GM21737 (cell line): ENCODE measurements around the gene BLOC1S4.
"Not testable (repeated sequence)": the region's sequence is repeated elsewhere in the genome, so short reads cannot be mapped to it uniquely, and the experiment has no call there.

Source experiments
- ATAC-seq: cut with Tn5 transposase; IDR thresholded peaks from one replicate; pipeline ENCODE4 v1.9.1; 2021; ENCODE audit warnings: mild to moderate bottlenecking, moderate library complexity; ENCODE audit not compliant: unreplicated experiment

BLOC1S4 gene, protein sequence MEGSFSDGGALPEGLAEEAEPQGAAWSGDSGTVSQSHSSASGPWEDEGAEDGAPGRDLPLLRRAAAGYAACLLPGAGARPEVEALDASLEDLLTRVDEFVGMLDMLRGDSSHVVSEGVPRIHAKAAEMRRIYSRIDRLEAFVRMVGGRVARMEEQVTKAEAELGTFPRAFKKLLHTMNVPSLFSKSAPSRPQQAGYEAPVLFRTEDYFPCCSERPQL

DNA sequence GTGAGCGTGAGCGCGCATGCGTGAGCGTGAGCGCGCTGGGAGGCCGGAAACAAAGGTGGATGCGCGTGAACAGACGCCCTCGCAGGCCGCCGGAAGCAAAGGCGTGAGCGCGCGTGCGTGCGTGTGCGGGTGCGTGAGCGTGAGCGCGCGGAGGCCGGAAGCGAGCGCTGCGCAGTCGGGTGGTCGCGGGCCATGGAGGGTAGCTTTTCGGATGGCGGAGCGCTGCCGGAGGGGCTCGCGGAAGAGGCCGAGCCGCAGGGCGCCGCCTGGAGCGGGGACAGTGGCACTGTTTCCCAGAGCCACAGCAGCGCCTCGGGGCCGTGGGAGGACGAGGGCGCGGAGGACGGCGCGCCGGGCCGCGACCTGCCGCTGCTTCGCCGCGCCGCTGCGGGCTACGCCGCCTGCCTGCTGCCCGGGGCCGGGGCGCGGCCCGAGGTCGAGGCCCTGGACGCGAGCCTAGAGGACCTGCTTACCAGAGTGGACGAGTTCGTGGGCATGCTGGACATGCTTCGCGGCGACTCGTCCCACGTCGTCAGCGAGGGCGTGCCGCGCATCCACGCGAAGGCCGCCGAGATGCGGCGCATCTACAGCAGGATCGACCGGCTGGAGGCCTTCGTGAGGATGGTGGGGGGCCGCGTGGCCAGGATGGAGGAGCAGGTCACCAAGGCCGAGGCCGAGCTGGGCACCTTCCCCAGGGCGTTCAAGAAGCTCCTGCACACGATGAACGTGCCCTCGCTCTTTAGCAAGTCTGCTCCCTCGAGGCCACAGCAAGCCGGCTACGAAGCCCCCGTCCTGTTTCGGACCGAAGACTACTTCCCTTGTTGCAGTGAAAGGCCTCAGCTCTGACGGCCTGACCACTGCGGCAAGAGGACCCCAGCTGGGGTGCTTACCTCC, at the start of gene BLOC1S4:
Gene BLOC1S4 (plus strand): TSS at position 157 of the 894 bp plus-strand sequence. CDS start 36 bp downstream, at position 193.
- peak; percentile 83 for ATAC-seq

DNA sequence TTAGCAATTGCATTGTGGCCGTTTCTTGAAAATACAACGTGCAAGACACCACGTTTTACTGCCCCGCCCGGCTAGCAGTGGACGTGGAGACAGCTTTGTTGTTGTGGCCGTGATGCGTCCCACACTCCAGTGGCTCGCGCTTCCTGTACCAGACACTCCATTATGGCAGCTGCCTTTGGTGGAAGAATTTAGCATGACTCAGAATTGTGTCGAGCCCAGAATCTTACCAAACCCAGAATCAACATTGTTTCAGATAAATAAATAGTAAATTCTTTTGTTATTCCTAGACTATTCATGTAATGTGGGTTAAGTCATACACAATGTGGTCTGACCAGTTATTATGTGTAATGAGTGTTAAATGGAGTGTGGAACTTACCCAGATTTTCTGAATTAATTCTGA, 47.6 kb upstream of the BLOC1S4 start:
- no peak for ATAC-seq

GRCh38 chr4:6671648-6672047, 44.3 kb upstream of the BLOC1S4 start:
- ATAC-seq: no peak

GRCh38 chr4:6672131-6672530, 43.8 kb upstream of the BLOC1S4 start:
- ATAC-seq: no peak

DNA sequence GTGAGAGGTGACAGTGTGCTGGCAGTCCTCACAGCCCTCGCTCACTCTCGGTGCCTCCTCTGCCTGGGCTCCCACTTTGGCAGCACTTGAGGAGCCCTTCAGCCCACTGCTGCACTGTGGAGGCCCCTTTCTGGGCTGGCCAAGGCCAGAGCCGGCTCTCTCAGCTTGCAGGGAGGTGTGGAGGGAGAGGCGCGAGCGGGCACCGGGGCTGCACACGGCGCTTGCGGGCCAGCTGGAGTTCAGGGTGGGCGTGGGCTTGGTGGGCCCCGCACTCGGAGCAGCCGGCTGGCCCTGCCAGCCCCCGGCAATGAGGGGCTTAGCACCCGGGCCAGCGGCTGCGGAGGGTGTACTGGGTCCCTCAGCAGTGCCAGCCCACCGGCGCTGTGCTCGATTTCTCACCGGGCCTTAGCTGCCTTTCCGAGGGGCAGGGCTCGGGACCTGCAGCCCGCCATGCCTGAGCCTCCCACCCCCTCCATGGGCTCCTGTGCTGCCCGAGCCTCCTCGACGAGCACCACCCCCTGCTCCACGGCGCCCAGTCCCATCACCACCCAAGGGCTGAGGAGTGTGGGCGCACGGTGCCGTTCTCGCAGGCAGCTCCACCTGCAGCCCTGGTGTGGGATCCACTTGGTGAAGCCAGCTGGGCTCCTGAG, 43.3 kb upstream of the BLOC1S4 start:
- ATAC-seq: not testable (repeated sequence)

DNA sequence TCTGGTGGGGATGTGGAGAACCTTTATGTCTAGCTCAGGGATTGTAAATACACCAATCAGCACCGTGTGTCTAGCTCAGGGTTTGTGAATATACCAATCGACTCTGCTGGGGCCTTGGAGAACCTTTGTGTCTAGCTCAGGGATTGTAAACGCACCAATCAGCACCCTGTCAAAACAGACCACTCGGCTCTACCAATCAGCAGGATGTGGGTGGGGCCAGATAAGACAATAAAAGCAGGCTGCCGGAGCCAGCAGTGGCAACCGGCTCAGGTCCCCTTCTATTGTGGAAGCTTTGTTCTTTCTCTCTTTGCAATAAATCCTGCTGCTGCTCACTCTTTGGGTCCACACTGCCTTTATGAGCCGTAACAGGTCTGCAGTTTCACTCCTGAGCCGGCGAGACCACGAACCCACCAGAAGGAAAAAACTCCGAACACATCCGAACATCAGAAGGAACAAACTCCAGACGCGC, 42.7 kb upstream of the BLOC1S4 start:
- ATAC-seq: not testable (repeated sequence)

DNA sequence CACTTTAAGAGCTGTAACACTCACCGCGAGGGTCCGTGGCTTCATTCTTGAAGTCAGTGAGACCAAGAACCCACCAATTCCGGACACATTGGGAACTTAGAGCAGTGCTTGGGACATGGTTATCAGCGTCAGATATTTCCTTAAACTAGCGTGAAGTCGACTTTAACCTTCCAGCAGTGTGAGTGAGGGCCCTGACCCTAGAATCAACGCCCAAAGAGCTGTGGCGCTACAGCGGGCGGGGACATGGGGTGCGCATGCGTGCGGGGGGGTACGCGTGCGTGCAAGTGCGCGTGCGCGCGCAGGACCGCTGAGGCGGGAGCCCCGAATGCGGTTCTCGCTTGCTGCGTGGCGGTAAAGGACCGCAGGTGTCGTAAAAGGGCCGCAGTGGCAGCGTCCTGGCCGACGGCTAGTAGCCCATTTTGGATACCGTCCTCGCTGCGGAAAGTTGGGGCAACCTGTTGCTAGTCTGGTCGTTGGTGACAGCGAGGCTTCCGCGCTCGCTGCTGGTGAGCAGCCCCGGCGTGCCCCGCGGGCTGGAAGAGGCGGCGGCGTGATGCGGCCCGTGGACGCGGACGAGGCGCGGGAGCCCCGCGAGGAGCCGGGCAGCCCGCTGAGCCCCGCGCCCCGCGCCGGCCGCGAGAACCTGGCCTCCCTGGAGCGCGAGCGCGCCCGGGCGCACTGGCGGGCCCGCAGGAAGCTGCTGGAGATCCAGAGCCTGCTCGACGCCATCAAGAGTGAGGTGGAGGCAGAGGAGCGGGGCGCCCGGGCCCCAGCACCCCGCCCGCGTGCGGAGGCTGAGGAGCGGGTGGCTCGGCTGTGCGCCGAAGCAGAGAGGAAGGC, 42.1 kb upstream of the BLOC1S4 start:
- peak; percentile 64 for ATAC-seq

DNA sequence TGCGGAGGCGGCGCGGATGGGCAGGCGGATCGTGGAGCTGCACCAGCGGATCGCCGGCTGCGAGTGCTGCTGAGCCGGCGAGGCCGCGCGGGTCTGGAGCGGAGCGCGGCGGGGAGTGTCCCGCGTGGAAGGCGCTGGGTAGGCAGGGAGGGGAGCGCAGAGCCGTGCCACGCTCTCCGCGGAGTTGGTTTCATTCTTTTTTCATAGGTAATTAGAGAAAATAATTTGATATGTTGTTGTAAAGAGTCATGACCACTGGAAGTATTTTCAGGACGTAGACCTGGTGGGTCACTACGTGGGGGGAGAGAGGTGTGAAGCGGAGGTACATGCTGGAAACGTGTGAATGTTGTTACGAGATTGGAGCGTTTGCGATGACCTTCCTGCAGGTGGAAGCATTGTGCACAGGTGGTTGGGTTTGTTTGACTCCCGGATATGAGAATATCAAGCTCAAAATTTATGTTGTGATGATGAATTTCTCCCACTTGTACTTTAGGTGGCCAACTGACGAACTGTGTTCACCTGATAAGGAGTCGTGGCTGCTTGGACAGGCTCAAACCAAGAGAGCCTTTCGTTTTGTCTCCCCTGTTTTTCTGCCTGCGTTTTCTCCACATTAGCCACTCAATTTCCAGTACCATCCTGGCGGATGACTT, 41.3 kb upstream of the BLOC1S4 start:
- ATAC-seq: peak; percentile 38

- no peak for ATAC-seq
Measured at GRCh38 chr4:6676722-6677558, 39.0 kb upstream of the BLOC1S4 start.

DNA sequence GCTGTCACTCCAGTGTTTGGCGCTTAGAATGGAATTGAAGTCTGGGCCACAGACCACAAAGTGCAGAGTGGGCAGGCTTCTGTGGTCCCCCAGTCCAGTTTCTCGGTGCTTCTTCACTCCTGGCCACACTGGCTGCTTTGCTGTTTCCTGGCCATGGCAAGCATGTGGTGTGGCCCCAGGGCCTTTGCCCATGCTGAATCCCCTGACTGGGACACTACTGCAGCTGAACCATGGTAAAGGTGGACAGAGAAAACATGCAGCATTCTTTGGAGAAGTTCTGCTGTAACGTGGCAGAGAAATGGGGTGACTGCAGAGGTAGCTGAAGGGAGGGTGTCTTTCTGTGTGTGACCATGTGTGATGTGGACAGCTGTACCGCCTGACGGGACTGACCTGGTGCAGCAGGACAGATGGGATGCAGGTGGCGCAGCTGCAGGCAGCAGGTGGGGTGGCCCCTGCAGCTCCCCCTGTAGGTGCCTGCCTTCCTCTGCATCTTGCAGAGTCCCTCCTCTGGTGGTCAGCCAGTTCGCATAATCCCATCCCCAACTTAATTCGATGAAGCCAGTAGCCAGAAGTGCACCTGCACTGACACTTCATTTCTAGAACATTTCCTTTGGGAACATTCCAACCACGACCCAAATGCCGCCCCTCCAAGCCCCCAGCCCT, 35.5 kb upstream of the BLOC1S4 start:
- no peak for ATAC-seq

GRCh38 chr4:6681191-6681590, 34.8 kb upstream of the BLOC1S4 start:
- ATAC-seq: no peak

DNA sequence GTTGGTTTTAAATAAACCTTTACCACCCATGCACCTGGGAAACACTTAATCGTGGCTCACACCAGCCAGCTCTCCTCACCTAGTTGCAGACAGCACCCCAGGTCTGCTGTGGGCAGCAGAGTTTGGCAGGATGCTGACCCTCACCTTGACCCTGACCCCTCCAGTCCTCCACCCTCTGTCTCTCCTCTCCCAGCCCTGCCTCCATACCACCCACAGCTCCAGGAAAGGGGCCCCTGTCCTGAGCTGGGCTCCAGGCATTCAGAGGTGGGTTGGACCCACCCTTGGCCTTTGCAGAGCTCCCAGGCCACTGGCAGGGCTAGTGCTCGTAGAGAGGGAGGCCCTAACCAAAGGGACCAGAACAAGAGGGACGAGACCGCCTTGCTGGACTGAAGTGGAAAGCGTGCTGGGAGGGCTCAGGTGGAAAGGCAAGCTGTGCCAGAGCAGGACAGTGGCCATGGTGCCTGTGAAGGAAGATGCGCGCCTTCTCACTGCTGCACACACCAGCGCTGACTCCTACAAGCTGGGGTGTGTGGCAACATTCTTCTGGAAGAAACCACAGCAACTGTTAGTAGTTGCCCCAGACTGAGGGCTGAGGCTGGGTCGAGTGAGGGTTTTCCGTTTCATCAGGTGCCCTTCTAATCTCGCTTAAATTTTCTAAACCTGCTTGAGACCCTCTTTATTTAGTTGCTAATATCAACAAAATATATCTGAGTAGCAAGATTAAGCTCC, 32.9 kb upstream of the BLOC1S4 start:
- no peak for ATAC-seq

DNA sequence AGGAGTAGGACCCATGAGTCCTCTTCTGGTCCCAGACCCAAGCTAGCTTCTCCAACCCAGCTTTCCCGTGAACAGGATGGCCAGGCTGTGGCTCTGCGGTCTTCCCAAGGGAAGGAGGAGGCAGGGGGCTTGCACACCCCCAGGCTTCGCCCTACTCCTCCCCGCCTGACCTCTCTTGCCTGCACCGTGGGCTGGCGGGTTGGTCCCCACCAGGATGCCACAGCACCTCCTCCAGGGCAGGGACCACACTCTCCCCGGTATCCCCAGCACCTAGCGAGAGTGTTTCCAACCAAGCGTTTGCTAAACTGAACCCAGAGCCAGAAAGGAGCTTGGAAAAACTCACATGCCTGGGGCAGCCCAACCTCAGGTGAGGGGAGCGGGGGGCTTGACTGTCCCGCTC, 31.3 kb upstream of the BLOC1S4 start:
- no peak for ATAC-seq

DNA sequence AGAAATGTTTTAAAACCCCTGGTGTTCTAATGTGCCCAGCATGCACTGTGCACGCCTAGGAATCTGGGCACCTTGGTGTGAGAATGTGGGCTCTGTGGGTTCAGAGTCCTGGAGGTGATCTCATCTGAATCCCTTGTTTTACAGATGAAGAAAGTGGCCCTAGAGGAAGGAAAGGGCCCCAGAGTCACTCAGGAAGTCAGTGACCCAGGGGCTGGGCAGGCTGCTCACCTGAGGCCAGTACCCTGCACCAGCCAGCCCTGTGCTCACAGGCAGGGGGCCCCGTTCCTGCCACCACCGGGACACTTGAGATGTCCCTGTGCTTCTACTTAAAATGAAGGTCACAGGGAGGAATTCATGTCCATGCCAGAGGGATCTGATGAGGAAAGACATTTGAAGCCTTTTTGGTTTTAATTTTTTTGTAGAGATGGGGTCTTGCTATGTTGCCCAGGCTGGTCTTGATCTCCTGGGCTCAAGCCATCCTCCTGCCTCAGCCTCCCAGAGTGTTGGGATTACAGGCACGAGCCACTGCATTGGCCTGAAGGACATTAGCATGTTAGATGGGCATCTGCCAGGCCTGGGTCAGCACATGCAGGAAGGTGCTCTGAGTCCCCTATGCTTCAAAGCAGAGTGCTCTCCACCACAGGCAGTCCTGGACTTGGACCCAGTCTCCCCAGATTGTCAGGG, 29.7 kb upstream of the BLOC1S4 start:
- ATAC-seq: no peak

GRCh38 chr4:6687947-6688878, 27.8 kb upstream of the BLOC1S4 start:
- no peak for ATAC-seq

DNA sequence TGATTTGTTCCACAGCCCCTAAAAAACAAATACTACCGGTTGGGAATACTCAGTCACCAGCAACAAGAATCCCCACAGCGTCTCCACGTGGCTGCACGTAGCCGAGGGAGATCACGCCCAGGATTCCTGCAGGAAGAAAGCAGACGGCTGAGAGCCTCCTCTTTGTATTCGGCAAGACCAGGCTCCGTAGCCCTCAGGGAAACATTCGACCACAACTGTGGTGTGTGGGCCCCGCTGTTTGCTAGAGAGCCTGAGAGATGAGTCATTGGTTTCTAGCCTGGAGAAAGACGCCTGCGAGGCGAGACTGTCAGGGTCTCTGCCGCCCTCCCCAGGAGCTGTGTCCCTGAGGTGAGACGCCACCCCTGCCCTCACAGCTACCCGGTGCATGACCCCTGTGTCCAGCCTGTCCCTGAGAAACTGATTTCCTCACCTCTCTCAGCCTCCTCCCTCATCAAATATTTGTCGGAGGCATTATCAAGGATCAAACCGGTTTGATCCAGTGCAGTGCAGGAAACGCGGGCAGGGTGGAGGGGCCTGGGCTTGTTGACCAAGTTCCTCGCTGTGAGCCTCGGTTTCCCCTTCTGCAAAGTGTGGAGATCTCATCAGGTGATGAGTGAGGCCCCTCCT, 27.0 kb upstream of the BLOC1S4 start:
- ATAC-seq: peak; percentile 73
